Stomach (tissue), 4 donors: Measurements from ENCODE around the gene ZNF286A.

Source experiments
- CTCF ChIP-seq, 7 experiments: fragments of 450-650 bp in 4 of 7; fragments of 200-600 bp in 3 of 7; sonication (generic) in 3 of 7; IDR thresholded peaks; one replicate each; pipeline ENCODE4 v1.5.1; 2016 to 2019; ENCODE audit warnings: antibody characterized with exemption in 7 of 7, control low read depth in 2 of 7, mild to moderate bottlenecking in 1 of 7
- POLR2A ChIP-seq, 4 donors: fragments of 450-650 bp; IDR thresholded peaks; one replicate each; pipeline ENCODE4 v1.6.1; 2016; ENCODE audit warnings: antibody characterized with exemption in 4 of 4, control low read depth in 2 of 4, mild to moderate bottlenecking in 1 of 4, moderate library complexity in 1 of 4

- TF ChIP-seq CTCF (IDR thresholded peaks at IDR 0.05) (no peak), POLR2A (IDR thresholded peaks at IDR 0.05) (no peak)
Observed at GRCh38 chr17:15651583-15652110, 47.9 kb upstream of the ZNF286A start.
